ENCODE measurements around the gene AIFM2.
"Not testable (repeated sequence)": the region's sequence is repeated elsewhere in the genome, so short reads cannot be mapped to it uniquely, and the experiment has no call there.

The AIFM2 gene

GRCh38 chr10:70132098-70133029, at the start of gene AIFM2:
Gene AIFM2 (minus strand): TSS chr10:70132825. CDS start chr10:70124084, 8,741 bp downstream.
- no peak for DNase-seq

- not testable (repeated sequence) for DNase-seq
These were observed 46.6 kb upstream of the AIFM2 start for GRCh38 chr10:70179209-70179608.

GRCh38 chr10:70178139-70178725, 45.6 kb upstream of the AIFM2 start:
- DNase-seq = no peak

- DNase-seq = no peak
These were observed 43.8 kb upstream of the AIFM2 start for GRCh38 chr10:70176441-70176840.

- DNase-seq = no peak
These were observed 42.9 kb upstream of the AIFM2 start for GRCh38 chr10:70175516-70175915.

GRCh38 chr10:70174058-70174741, 41.6 kb upstream of the AIFM2 start:
- no peak for DNase-seq

DNA sequence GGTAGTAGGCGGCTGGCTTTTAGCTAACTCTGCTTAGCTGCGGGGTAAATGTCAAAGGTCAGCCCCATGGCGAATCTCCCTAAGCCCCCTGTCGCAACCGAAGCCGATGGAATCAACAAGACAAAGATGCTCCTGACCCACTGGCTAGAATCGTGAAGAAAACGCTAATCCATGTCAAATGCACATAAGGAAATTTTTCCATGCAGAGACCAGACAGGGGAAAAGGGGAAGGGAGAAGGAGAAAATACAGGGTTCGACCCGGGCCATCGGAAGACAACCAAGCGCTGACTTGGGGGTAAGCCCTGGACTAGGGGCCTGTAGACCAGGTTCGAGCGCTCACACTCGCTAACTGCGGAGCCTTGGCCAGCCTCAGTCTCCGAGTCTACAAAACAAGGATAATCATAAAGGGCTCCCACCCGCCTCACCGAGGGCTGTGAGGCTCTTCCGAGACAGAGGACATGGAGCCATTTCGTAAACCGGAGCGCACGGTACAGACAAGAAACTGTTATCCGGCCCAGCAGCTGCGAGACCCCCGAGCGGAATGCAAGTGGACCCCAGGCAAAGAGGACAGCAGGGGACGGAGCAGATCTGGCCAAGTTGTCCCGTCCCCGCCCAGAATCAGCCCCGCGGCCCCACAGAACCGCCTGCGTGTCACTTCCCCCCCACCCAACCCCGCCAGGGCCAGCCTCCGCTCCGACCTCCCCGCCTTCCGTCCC, 37.2 kb upstream of the AIFM2 start:
- DNase-seq = peak; percentile 72

GRCh38 chr10:70169011-70169410, 36.4 kb upstream of the AIFM2 start:
- peak; percentile 15 for DNase-seq

- no peak for DNase-seq
These were observed 34.6 kb upstream of the AIFM2 start for GRCh38 chr10:70167246-70167645.

DNA sequence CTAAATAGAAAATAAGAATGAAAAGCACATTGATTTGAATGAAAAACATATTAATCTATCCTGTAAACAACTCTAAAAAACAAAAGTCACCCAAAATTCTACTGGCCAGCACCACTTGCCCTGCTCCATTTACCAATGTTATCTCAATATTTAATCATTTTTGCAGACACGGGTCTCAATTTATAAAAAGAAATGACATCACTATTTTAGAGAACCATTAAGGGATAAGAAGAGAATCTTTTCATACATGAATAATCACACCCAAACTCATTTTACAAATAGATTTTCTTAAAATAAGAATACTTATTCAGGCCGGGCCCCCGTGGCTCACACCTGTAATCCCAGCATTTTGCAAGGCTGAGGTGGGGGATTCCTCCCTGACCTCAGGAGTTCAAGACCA, 33.8 kb upstream of the AIFM2 start:
- no peak for DNase-seq

DNA sequence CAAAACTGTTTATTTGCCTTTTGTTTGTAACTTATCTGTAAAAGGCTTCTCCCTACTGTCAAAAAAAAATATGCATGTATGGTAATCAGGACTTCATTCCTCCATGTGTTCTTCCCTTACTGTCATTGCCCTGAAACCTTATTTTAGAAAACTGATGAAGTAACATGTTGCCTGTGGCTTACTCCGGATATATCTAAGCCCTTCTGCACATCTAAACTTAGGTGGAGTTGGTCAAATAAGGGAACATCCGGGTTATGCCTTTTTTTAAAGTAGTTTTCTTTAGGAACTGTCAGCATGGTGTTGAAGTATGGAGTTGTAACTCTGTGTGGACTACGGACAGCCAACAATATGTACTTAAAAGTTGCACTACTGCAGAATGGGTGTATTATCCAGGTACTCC, 31.5 kb upstream of the AIFM2 start:
- DNase-seq = no peak

DNA sequence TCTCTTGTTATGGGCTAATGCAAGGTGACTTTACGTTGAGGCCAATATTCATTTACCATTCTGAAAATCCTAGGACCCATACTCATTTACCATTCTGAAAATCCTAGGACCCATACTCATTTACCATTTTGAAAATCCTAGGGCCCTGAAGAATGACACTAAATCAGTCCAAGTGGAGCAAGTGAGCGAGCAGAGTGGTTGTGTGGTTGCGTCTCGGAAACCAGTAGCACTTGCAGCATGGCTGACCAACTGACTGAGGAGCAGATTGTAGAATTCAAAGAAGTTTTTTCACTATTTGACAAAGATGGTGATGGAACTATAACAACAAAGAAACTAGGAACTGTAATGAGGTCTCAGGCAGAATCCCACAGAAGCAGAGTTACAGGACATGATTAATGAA, 30.8 kb upstream of the AIFM2 start:
- no peak for DNase-seq

GRCh38 chr10:70162892-70163201, 30.2 kb upstream of the AIFM2 start:
- DNase-seq = peak; percentile 76

DNA sequence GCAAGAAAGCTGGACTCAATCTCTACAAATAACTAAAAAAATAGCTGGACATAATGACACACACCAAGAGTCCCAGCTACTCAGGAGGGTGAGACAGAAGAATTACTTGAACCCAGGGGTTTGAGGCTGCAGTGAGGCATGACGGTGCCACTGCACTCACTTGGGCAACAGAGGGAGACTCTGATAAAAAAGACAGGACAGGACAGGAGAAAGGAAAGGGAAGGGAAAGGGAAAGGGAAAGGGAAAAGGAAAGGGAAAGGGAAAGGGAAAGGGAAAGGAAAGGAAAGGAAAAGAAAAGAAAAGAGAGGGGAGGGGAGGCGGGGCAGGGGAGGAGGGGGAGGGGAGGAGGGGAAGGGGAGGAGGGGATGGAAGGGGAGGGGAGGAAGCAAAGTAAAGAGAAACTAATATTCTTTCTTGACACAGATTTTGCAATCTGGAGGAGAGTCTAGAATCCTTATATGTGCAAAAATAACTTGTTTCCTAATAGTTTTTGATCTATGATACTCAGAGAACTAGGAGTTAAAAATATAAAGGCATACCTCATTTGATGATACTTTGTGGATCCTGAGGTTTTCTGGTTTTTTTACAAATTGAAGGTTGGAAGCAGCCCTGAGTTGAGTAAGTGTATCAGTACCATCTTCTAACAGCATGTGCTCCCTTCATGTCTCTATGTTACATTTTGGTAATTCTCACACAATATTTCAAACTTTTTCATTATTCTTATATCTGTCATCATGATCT, 29.7 kb upstream of the AIFM2 start:
- DNase-seq = peak; percentile 50

- DNase-seq = no peak
These were observed 28.2 kb upstream of the AIFM2 start for GRCh38 chr10:70160798-70161197.

DNA sequence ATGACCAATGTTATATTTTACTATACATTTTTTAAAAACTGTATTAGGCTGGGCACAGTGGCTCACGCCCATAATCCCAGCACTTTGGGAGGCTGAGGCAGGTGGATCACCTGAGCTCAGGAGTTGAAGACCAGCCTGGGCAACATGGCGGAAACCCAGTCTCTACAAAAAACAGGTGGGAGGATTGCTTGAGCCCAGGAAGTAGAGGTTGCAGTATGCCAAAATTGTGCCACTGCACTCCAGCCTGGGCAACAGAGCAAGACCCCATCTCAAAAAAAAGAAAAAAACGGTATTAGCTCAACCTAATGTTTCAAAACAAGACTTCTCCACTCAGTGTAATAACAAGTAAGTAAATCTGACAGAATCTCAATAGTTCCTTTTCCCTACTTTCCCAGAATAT, 26.7 kb upstream of the AIFM2 start:
- DNase-seq = not testable (repeated sequence)

- no peak for DNase-seq
These were observed 25.5 kb upstream of the AIFM2 start for GRCh38 chr10:70158113-70158512.

DNA sequence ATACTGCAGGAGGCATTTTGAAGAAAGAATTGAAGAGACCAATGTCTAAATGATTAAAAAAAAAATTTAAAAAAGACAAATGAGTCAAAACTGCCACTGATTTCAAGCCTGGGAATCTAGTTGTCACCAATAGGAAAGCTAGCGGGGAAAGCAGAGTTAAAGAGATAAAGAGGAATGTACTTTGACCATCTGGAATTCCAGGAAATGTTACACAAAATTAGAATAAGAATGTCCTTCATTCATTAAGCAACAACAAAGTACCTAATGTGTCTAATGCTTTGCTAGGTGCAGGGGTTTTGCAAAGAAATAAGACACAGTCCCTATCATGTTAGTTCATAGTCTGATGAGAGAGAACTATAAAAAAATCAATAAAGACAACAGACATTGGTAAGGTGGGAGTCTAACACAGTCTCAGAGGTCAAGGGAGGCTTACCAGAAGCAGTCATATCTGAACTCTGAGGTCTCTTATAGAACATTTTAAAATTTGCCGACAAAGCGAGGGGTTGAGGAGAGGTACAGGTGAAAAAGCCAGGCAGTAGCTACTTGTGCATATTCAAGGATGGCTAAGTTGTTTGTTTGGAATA, 22.7 kb upstream of the AIFM2 start:
- DNase-seq = no peak

GRCh38 chr10:70148516-70148915, 15.9 kb upstream of the AIFM2 start:
- DNase-seq = no peak

DNA sequence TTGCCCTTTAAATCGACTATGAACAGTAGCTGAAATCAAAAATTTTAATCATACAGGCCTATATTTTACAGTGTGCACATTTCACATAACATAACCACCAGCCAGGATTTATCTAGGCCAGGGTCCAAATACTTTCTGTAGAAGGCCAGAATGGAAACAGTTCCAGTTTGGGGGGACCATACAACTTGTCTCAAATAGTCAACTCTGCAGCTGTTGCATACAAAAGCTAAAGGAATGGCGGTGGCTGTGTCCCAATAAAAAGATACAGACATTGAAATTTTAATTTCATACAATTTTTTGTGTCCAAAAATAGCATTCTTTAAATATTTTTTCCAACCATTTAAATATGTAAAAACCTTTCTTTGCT, 14.6 kb upstream of the AIFM2 start:
- DNase-seq = no peak

GRCh38 chr10:70146489-70147258, 14.0 kb upstream of the AIFM2 start, which contains the start of gene TYSND1:
Gene TYSND1 (minus strand): TSS chr10:70146700. CDS start chr10:70146586, 114 bp downstream.
- DNase-seq = peak; percentile 99
